Nephron (organoid): Measurements from ENCODE around the gene TRIOBP.
A peak's percentile ranks its signal among the peaks of the same experiment; 100 is the strongest.
"Not testable (repeated sequence)": the region's sequence is repeated elsewhere in the genome, so short reads cannot be mapped to it uniquely, and the experiment has no call there.

Experiments used
- H3K27ac Mint-ChIP-seq, 3 experiments: 2 replicates each; pipeline ENCODE4 v1.8.0; 2020; ENCODE audit warnings: mixed read lengths in 3 of 3, mild to moderate bottlenecking in 2 of 3, moderate library complexity in 1 of 3
- H3K27me3 Mint-ChIP-seq: 2 replicates; pipeline ENCODE4 v1.8.0; 2021; ENCODE audit warnings: low read depth, mild to moderate bottlenecking, moderate library complexity, mixed read lengths
- H3K36me3 Mint-ChIP-seq: 2 replicates; pipeline ENCODE4 v1.8.0; 2020; ENCODE audit warnings: low read depth, mixed read lengths
- H3K4me1 Mint-ChIP-seq: 2 replicates; pipeline ENCODE4 v1.8.0; 2020; ENCODE audit warnings: mixed read lengths
- H3K4me3 Mint-ChIP-seq, 3 experiments: 2 replicates each; pipeline ENCODE4 v1.8.0; 2020; ENCODE audit warnings: mild to moderate bottlenecking in 3 of 3, mixed read lengths in 3 of 3, moderate library complexity in 2 of 3
- H3K9me3 Mint-ChIP-seq: 2 replicates; pipeline ENCODE4 v1.8.0; 2020; ENCODE audit warnings: mixed read lengths
- CTCF ChIP-seq, 3 experiments: fragments of 200-600 bp; sonication (generic); IDR thresholded peaks; one replicate each; pipeline ENCODE4 v1.5.0; 2021; ENCODE audit warnings: antibody characterized with exemption in 3 of 3; ENCODE audit not compliant: unreplicated experiment in 3 of 3

Gene TRIOBP

GRCh38 chr22:37794376-37794775, 97.5 kb downstream of the TRIOBP start:
- H3K4me1 Mint-ChIP-seq = no peaks in the 10 kb centered on the region
- H3K27ac Mint-ChIP-seq = peak overlapping the region; percentile 78 to 96 (median 83)
- H3K27me3 Mint-ChIP-seq = no peaks in the 10 kb centered on the region
- TF ChIP-seq CTCF (IDR thresholded peaks at IDR 0.05; ENCODE audit: unreplicated experiment in 3 of 3) = no peak
- no peaks in the 10 kb centered on the region for H3K9me3 Mint-ChIP-seq
- H3K4me3 Mint-ChIP-seq = no peak overlapping the region
- no peaks in the 10 kb centered on the region for H3K36me3 Mint-ChIP-seq

DNA sequence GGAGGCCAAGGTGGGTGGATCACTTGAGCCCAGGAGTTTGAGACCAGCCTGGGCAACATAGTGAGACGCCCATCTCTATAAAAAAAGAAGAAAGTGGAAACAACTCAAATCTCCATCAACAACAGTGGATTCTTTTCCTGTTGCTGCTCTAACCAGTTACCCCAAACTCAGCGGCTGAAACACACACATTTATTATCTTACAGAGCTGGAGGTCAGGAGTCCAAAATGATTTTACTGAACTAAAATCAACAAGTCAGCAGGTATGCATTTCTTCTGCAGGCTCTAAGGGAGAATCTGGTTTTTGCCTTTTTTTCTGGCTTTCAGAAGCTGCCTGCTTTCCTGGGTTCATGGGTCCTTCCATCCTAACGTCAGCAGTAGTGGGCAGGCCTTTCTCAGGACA, 99.2 kb downstream of the TRIOBP start:
- Mint-ChIP-seq H3K36me3 (no peaks in the 10 kb centered on the region), H3K27ac (peak overlapping the region in 1 of 3 experiments; percentile 74), H3K4me3 (no peak overlapping the region), H3K27me3 (no peaks in the 10 kb centered on the region), H3K9me3 (no peaks in the 10 kb centered on the region), H3K4me1 (no peaks in the 10 kb centered on the region)
- no peak for TF ChIP-seq CTCF (IDR thresholded peaks at IDR 0.05; ENCODE audit: unreplicated experiment in 3 of 3)

DNA sequence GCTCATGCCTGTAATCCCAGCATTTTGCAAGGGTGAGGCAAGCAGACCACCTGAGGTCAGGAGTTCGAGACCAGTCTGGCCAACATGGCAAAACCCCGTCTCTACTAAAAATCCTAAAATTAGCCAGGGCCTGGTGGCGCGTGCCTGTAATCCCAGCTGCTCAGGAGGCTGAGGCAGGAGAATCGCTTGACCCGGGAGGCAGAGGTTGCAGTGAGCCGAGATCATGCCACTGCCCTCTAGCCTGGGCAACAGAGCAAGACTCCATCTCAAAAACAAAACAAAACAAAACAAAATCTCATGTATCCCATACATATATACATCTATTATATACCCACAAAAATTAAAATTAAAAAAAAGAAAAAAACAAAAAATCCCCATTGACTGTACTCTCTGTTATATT, 100.4 kb downstream of the TRIOBP start:
- H3K9me3 Mint-ChIP-seq, H3K4me3 Mint-ChIP-seq, H3K4me1 Mint-ChIP-seq, H3K27me3 Mint-ChIP-seq, H3K36me3 Mint-ChIP-seq, H3K27ac Mint-ChIP-seq: not testable (repeated sequence)

DNA sequence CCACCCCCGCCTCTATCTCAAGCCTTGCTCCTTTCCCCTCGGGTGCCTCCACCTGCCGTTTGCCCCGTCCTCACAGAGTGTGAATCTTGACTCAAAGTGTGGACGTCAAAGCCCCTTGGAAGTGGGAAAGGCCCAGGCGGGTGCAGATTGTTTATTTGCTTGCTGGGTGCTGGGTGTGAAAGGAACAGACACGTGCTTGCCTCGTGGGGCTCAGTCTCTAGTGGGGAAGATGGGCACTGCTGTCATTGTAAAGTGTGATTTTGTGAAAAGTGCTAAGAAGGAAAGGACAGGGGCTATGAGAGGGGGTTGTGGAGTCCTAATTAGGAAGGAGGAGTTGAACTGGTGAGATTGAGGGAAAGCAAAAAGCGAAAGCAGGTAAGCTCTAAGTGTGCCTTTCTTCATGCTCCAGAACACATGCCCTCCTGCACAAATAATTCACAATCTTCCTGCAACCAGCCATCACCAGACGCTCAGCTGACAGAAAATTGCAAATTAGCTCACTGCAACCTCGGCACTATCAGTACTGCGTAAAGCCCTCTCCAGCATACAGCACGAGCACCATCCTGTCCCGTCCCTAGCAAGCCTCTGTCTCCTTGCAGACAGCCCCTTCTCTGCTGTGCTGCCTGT, 101.1 kb downstream of the TRIOBP start:
- H3K27ac Mint-ChIP-seq = peak overlapping the region; percentile 36 to 87 (median 62)

DNA sequence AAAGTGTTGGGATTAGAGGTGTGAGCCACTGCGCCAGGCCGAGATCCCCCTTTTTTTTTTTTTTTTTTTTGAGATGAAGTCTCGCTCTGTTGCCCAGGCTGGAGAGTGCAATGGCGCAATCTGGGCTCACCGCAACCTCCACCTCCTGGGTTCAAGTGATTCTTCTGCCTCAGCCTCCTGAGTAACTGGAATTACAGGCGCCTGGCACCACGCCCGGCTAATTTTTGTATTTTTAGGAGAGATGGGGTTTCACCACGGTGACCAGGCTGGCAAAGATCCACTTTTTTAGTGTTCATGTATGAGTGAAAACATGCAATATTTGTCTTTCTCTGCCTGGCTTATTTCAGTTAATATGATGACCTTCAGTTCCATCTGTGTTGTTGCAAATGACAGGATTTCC, 103.1 kb downstream of the TRIOBP start:
- not testable (repeated sequence) for H3K27me3 Mint-ChIP-seq, H3K36me3 Mint-ChIP-seq, H3K9me3 Mint-ChIP-seq
- Mint-ChIP-seq H3K4me1 (peaks cover 17% of the 10 kb centered on the region), H3K27ac (peak overlapping the region in 2 of 3 experiments; percentile 5 to 10), H3K4me3 (peak overlapping the region in 2 of 3 experiments; percentile 42 to 47)

More for the DNA sequence above, 101.1 kb downstream of the TRIOBP start:
- Mint-ChIP-seq H3K9me3 (no peaks in the 10 kb centered on the region), H3K27me3 (peaks cover 2% of the 10 kb centered on the region), H3K4me3 (peak overlapping the region in 2 of 3 experiments; percentile 0 to 2), H3K4me1 (peaks cover 4% of the 10 kb centered on the region), H3K36me3 (no peaks in the 10 kb centered on the region)
- TF ChIP-seq CTCF (IDR thresholded peaks at IDR 0.05; ENCODE audit: unreplicated experiment in 3 of 3) = no peak

DNA sequence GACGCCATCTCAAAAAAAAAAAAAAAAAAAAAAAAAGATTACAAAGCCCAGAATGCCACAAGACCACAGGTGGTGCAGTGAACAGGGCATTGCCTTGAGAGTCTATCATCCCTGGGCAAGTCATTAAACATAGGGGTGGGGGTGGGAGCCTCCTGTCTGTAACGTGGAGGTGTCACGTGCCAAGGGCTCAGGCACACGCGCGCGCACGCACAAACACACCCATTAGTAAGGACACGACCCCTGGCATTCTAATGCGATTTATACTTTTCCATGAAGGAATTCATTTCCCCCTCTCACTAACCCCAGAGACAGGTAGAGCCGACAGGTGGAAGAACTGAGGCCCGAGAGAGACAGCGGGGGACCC, 105.1 kb downstream of the TRIOBP start:
- Mint-ChIP-seq H3K27me3 (peaks cover 6% of the 10 kb centered on the region), H3K27ac (peak overlapping the region; percentile 73 to 78 (median 77)), H3K4me3 (peak overlapping the region; percentile 88 to 90 (median 90)), H3K36me3 (no peaks in the 10 kb centered on the region), H3K4me1 (peaks cover 17% of the 10 kb centered on the region), H3K9me3 (no peaks in the 10 kb centered on the region)
- no peak for TF ChIP-seq CTCF (IDR thresholded peaks at IDR 0.05; ENCODE audit: unreplicated experiment in 3 of 3)
